GM21390 (cell line): ENCODE results near the gene CLIC4.
"Not testable (repeated sequence)": the region's sequence is repeated elsewhere in the genome, so short reads cannot be mapped to it uniquely, and the experiment has no call there.

ENCODE experiments used
- ATAC-seq: cut with Tn5 transposase; IDR thresholded peaks from one replicate; pipeline ENCODE4 v1.9.1; 2021; ENCODE audit not compliant: unreplicated experiment

Gene CLIC4

DNA sequence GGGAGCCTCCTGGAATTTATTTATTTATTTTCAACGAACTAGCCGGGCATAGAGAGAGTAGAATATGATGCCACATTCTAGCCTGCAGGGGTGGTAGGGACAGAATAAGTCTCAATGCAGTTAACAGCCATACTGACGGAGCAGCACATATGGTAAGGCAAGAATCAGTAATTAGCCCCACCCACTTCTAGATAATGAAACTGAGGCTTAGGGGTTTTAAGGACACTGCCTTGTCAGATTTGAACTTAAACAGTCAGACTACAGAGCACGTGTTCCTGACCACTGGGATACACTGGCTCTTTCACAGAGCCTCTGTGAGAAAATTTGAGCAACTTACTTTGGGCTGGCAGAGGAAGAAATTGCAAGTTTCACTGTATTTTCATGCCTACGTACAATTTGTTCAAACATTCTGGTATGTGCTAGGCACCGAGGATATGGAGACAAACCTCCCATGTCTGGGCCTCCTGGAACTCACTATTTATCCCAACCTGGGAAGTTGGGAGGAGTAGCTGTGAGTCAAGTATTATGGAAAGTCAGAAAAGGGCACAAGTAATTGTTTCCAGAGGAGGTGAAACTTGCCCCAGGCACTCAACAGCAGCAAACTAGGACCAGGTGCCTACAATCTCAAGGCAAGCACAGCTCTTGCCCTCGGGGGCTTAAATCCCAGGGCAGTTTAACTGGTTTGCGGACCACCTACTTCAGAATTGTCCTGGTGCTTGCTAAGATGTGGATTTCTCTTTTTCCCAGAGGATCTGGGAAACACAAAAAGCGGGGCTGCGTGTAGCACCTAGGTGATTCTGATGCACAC is 1.6 kb upstream of the CLIC4 start:
- no peak for ATAC-seq

DNA sequence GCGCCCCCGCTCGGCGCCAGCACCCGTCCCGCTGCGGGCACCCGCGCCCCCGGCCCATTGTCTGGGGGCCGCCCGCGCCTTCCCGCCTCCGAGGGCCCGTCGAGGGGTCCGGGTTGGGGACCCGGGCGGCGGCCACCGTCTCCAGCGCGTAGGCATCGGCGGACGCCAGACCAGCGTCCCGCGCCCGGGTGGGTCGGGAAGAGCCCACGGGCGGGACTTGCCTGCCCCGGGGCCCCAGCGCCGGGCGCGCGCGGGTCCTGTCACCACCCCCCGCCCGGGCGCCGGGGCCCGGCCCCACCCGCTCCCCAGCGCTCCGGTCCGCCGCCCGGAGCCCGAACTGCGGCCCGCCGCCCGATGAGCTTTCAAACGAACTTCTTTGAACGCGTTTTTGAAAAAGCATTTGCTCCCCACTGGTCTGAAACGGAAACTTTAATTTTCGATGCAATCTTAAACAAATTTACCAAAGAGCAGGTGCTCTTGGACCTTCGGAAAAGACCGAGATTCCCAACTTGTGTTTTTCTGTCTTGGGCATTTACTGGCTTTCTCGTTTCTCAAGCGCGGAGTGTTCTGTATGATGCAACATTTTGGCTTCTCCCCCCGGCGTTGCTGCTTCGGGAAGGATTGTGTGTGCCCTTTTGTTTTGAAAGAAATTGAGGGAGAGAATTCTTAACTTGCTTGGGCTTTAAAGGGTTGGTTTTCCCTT is 615 bp downstream of the CLIC4 start:
- ATAC-seq: peak; percentile 11

- ATAC-seq: no peak
Observed at GRCh38 chr1:24748191-24749121, 3.2 kb downstream of the CLIC4 start.

- no peak for ATAC-seq
Observed at GRCh38 chr1:24749252-24749651, 4.0 kb downstream of the CLIC4 start.

DNA sequence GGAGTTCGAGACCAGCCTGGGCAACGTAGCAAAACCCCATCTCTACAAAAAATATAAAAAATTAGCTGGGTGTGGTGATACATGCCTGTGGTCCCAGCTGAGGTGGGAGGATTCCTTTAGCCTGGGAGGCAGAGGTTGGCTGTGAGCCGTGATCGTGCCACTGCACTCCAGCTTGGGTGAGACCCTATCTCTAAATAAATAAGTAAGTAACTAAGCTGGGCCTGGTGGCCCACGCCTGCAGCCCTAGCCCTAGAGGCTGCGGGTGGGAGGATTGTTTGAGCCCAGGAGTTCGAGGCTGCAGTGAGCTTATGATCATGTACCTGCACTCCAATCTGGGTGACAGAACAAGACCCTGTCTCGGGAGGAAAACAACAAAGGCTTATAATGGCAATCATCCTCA is 4.6 kb downstream of the CLIC4 start:
- ATAC-seq: no peak

- no peak for ATAC-seq
Observed at GRCh38 chr1:24751833-24752232, 6.6 kb downstream of the CLIC4 start.

DNA sequence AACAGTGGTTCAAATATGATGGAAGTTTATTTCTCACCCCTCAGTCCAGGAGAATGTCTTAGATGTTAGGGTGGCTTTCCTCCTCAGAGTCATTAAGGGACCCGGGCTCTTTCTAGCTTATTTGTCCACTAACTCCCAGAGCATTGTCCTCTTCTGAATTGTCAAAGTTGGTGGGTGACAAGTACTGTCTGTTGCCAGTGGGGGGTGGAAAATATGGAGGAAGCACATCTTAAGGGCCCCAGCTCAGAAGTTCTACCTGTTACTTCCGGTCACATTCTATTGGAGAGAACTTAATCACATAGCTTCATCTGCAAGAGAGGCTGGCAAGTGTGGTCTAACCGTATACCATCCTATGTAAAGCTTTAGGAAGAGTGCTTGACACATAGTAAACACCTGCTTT is 7.1 kb downstream of the CLIC4 start:
- no peak for ATAC-seq

GRCh38 chr1:24754229-24754628 is 9.0 kb downstream of the CLIC4 start:
- no peak for ATAC-seq

DNA sequence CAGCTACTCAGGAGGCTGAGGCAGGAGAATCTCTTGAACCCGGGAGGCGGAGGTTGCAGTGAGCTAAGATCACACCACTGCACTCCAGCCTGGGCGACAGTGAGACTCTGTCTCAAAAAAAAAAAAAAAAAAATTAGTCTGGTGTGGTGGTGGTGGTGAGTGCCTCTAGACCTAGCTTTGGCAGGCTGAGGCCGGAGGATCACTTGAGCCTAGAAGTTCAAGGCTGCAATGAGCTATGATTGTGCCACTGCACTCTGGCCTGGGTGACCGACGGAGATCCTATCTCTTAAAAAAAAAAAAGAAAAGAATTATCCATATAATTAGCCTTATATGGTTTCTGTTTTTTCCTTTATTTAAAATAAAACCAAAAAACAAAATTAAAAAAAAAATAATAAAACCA is 10.1 kb downstream of the CLIC4 start:
- ATAC-seq: not testable (repeated sequence)

DNA sequence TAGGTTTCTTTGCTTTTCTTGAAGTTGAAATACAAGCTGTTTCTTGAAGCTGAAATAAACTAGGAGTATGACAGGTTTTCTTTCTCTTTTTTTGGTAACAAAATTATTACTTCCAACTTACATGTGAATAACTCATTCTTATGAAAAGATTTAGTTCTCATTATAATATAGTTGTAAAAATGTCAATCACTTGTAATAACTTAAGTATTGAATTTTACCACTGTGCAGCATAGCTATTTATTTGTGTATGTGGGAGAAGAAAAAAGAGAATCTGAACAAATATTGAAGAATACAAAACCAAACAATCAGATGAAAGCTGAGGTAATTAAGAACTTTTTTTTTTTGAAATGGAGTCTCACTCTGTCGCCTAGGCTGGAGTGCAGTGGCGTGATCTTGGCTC is 11.1 kb downstream of the CLIC4 start:
- no peak for ATAC-seq

DNA sequence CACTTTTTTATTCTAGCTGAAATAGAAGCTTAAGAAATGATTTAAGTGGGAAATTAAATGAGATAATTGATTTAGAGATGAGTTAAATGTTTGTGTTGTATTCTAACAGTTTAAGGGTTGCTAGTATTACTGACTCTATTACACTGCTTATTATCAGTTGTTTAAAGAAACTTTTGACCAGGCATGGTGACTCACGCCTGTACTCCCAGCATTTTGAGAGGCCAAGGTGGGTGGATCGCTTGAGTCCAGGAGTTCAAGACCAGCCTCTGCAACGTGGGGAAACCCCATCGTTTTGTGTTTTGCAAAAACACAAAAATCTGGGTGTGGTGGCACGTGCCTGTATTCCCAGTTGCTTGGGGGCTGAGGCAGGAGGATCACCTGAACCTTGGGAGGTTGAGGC is 14.2 kb downstream of the CLIC4 start:
- ATAC-seq: no peak

GRCh38 chr1:24761582-24761981 is 16.3 kb downstream of the CLIC4 start:
- no peak for ATAC-seq

GRCh38 chr1:24762133-24762676 is 17.0 kb downstream of the CLIC4 start:
- no peak for ATAC-seq

- no peak for ATAC-seq
Observed at GRCh38 chr1:24763671-24764070, 18.4 kb downstream of the CLIC4 start.

GRCh38 chr1:24764439-24764838 is 19.2 kb downstream of the CLIC4 start:
- no peak for ATAC-seq

DNA sequence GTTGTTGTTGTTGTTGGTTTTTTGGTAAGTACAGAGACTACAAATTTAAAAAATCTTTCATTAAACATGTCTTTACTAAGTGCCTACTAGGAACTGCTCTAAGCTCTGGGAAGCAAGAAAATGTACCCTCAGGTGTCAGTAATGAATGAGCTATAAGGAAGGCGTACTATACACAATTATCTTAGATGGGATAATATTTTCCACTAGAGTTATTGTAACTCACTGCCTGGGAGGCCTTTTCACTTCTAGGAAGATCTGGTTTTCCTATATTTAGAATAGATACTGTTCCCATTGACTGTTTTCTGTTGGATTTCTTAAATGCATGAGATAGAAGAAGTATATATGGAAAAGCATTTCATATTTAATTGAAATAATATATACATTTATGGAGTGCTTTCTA is 19.6 kb downstream of the CLIC4 start:
- no peak for ATAC-seq

GRCh38 chr1:24765308-24765988 is 20.2 kb downstream of the CLIC4 start:
- no peak for ATAC-seq

- ATAC-seq: no peak
Observed at GRCh38 chr1:24767351-24767750, 22.1 kb downstream of the CLIC4 start.

- ATAC-seq: no peak
Observed at GRCh38 chr1:24768873-24769605, 23.8 kb downstream of the CLIC4 start.
